ENCODE results near the gene ADGRL3.
"Not testable (repeated sequence)": the region's sequence is repeated elsewhere in the genome, so short reads cannot be mapped to it uniquely, and the experiment has no call there.

The ADGRL3 gene

GRCh38 chr4:61509721-61510241, 309.7 kb downstream of the ADGRL3 start:
- not testable (repeated sequence) for DNase-seq

DNA sequence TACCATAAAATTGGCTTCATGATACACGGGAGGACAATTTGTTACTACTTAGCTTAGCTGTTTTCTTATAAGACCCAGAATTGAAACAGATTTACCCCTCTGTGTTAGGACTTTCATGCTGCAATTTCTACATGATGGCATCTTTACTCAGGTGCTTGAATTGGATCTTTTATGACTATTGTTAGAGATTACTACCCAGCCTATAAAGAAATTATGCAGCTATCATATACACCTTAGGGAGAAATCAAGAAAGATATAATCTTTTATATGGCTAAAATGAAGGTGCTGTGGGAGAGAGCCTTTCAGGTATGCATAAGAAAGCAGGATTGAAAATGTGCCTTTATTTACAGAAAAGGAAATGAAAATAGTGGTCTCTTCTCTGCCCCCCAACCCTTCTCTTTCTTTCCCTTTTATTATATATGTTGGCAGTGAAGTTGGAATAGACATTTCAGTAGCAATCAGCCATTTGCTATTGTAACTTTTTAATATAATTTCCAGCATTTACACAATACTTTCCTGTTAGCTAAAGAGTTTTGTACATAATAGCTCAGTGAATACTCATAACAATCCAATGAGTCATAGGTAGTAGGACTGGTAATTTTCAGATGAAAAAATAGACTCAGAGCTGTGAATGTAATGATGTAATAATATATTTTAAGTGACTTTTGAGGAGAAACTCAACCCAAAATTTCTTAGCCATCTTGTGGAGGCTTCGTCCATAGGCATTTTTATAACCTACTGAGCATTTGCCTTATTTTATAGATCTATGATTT, 311.8 kb downstream of the ADGRL3 start:
- DNase-seq: no peak

GRCh38 chr4:61514991-61515390, 314.9 kb downstream of the ADGRL3 start:
- no peak for DNase-seq

DNA sequence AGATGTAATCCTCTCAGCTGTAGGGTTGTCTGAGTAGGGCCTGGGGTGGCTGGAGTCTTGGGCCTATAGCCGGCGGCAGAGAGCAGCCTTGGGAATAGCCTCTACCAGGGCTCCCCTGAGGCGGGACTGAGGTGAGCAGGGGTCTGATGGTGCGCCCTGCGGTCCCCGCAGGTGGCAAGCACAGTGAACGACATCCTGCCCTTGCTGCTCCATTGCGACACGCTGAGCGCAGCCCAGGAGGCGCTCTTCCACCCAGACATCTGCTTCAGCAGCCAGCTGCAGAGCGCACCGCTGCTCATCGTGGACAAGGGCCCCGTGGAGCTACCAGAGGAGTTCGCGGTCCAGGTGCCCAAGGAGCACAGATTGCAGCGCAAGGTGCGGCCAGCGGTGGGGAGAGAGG, 317.0 kb downstream of the ADGRL3 start:
- no peak for DNase-seq

- no peak for DNase-seq
These were observed 320.0 kb downstream of the ADGRL3 start for GRCh38 chr4:61520166-61520565.

DNA sequence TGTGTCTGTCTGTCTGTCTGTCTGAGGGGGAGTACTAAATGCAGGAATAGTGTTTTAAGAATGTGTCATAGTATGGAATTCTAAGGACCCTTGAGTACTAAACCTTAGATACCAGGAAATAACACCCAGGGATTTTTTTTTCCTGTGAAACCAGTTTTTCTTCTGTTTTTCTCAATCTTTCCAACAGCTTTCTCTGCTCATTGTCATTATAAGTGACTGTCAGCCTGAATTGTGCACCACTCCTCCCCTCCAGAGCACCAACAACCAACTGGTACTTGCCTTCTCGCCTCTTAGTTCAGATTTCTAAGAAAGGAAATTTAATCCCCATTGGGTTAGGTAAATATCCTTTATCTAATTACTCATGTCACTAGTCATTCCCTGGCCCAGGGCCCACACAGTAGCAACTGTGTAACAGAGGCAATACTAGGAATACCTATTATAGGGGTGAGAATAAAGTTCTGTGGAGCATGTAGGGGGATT, 320.6 kb downstream of the ADGRL3 start:
- no peak for DNase-seq

DNA sequence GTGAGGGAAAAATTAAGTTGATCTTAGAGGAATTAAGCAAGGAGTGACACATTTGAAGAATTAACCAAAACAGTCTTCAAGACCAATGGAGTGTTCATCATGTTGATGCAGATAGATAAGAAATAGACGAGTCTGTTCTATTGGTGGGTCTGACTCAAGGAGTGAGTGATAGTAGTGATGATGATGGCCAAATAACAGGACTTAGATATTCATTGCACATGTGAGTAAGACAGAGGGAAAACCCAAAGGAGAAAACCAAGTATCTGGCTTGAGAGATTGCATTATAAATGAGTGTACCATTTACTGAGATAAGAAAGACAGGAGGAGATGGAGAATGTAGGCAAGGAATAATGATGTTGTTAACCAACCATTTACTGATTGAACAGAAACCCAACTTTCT, 321.3 kb downstream of the ADGRL3 start:
- no peak for DNase-seq

DNA sequence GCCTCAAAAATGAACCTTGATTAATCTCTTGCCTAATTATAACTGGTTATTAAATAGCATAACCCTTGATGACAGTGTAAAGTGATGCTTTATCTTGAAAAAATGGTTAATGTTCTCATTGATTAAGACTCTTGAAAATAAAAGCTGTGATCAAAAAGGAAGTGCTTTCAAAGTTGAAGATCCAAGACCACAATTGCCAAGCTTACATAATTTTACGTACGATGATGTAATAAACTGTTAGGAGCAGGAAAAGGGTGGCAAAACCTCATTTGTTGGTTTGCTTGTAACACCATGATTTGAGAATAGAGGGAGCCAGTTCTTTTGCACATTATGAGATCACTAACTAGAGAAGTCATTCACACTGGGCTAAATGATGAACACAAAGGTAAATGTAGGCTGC, 322.2 kb downstream of the ADGRL3 start:
- no peak for DNase-seq

DNA sequence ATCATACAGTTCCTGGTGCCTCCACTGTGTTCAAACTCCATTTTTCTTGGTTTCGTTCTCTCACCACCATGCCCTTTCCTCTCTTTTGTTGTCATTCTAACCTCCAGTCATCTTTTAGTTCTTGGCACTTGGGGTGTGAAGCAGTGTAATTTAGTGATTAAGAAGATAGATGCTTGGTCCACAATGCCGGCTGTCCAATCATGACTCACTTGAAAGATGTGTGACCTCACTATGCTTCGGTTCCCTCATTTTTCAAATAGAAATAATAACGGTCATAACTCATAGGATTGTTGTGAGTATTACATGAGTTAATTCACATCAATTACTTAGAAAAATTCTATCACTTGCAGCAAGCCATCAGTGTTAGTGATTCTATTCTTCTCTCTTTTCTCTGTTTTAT, 327.8 kb downstream of the ADGRL3 start:
- DNase-seq: no peak

DNA sequence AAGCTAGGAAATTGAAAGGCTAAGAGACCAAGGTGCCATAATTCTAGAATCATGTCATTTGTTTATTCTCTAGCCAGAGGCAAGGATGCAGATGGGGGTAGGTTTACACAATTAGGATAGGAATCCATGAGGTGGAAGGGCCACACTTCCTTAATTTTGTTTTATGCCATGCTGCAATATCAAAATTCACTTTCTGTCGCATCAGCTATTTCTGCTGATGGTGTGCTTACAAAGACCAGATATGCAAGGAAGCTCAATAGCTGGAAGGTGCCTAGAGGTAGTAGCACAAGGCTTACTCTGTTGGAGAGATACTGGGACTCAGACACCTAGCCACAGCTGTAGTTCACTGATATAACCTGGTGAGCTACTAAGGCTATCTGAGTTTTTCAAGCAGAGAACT, 328.5 kb downstream of the ADGRL3 start:
- DNase-seq: no peak

- DNase-seq: no peak
These were observed 331.1 kb downstream of the ADGRL3 start for GRCh38 chr4:61531188-61531587.

- no peak for DNase-seq
These were observed 332.3 kb downstream of the ADGRL3 start for GRCh38 chr4:61532336-61533000.

DNA sequence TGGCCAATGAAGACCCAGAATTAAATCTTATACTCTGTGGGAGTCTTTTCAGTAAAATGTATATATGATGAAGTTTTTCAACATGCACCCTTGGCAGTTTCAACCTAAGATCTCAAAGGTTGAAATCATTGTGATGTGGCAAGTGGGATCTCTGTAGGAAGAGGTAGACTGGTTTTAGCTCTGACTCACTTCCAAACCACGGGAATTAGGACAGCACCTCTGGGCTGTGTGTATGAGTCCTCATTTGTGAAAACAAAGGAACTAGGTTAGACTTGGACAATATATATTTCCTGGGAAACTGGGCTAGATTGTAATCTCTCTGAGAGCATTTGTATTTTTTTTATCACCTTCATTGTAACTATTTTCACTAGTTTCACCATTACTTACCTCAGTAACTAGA, 333.0 kb downstream of the ADGRL3 start:
- no peak for DNase-seq

- DNase-seq: no peak
These were observed 340.8 kb downstream of the ADGRL3 start for GRCh38 chr4:61540944-61541343.

DNA sequence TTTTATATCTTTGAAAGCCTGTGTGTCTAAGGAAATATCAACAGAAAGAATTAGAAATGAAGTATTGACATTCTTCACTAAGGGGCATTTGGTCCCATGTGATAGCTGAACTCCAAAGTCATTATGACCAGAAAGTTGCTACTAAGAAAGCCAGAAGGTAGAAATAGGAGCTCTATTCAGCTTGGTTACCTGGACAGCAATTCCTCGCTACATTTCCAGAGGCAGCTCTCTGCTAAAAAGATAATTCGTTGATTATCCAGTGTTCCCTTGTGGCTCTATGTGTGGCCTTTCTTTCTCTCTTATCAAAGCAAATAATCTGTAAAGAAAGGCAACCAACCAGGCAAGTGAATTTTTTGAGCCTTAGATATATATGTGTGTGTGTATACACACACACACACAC, 341.3 kb downstream of the ADGRL3 start:
- no peak for DNase-seq

GRCh38 chr4:61543976-61544375, 343.9 kb downstream of the ADGRL3 start:
- DNase-seq: no peak

DNA sequence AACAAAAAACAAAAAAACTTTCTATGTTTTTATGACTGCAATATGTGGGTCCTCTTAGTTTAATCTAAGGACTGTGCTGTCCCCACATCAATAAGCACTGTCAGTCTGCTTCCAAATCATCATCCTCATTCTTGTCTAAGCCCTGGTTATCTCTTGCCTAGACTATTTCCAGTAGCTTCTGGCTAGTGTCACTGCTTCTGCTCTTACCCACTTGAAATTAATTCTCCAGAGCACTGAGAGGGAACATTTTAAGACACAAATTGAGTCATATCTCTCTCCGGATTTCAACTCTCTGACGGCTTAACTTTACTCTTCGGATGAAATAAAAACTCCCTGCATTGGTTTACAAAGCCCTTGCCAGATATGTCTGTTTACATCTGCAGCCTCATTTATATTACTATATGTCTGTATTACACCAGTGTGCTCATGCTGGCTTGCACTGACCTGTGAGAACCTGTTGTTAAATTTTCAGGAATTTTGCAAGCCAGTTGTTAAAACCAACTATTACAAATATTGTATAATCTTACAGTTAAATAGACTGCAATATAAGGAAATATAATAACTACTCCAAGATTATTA, 345.9 kb downstream of the ADGRL3 start:
- DNase-seq: no peak

GRCh38 chr4:61549336-61549735, 349.2 kb downstream of the ADGRL3 start:
- no peak for DNase-seq

- no peak for DNase-seq
These were observed 353.5 kb downstream of the ADGRL3 start for GRCh38 chr4:61553557-61554125.

DNA sequence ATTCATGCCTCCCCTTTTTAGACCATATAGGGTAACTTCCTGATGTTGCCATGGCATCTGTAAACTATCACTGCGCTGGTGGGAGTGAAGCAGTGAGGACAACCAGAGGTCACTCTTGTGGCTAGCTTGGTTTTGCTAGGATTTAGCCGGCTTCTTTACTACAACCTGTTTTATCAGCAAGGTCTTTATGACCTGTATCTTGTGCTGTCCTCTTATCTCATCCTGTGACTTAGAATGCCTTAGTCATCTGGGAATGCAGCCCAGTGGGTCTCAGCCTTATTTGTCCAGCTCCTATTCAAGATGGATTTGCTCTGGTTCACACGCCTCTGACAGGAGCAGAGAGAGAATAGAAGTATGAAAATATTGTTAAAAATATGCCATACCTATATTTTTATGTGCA, 355.7 kb downstream of the ADGRL3 start:
- no peak for DNase-seq

DNA sequence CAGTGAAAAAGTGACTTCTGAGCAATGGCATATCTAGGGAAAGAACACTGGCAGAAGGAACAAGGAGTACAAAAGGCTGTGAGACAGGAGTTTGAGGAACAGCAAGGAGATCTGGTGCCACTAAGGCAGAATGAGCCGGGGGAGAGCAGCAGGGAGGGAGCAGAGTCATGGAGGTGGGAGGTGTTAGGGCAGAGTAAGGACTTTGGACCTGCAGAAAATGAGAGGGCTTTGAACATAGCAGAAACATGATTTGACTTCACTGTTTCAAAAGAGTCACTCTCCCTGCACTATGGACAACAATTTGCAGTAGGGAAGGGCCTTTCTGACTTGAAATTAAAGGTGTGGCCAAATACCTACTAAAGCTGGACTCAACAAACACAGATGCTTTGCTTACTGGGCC, 356.2 kb downstream of the ADGRL3 start:
- no peak for DNase-seq

DNA sequence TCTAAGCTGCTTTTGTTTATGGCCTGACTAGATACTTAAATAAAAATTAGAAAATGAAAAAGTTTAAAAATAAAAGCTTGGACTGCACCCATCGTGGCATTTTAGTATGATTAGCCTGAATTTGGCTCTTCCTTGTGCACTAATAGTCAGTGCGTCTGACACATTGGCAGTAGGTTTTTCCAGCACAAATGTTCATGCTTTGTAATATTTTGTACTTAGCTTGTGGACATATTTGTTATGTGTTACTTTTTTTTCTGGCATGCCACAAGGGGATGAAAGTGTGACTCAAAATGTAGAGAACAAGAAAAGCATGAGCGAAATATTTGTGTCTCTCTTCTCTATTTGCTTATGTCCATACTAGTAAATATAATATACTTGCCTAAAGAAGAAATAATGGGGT, 359.3 kb downstream of the ADGRL3 start:
- DNase-seq: no peak

- DNase-seq: no peak
These were observed 360.9 kb downstream of the ADGRL3 start for GRCh38 chr4:61561028-61561427.
